Stimulated activated naive CD4-positive, alpha-beta T cell (primary cell): Measurements from ENCODE around the gene VNN1.
A peak's percentile ranks its signal among the peaks of the same experiment; 100 is the strongest.

Source experiments
- DNase-seq, 6 experiments: peaks; one replicate each; lab custom pipeline; 2025; lab: John Stamatoyannopoulos, UW

Gene VNN1

GRCh38 chr6:132713352-132714134 is at the start of gene VNN1:
Gene VNN1 (minus strand): TSS chr6:132714055. CDS start chr6:132714035, 20 bp downstream.
- no peak for DNase-seq

GRCh38 chr6:132763269-132763668 is 49.4 kb upstream of the VNN1 start:
- peak; percentile 4 to 70 (median 46) for DNase-seq

GRCh38 chr6:132760256-132760655 is 46.4 kb upstream of the VNN1 start:
- no peak for DNase-seq

GRCh38 chr6:132758689-132759088 is 44.8 kb upstream of the VNN1 start:
- no peak for DNase-seq

- no peak for DNase-seq
Observed at GRCh38 chr6:132752255-132752654, 38.4 kb upstream of the VNN1 start.

- DNase-seq: no peak
Observed at GRCh38 chr6:132751828-132752227, 38.0 kb upstream of the VNN1 start.

GRCh38 chr6:132751306-132751705 is 37.5 kb upstream of the VNN1 start:
- DNase-seq: no peak

GRCh38 chr6:132750455-132751248 is 36.8 kb upstream of the VNN1 start:
- no peak for DNase-seq

GRCh38 chr6:132749111-132749510 is 35.3 kb upstream of the VNN1 start:
- DNase-seq: no peak

GRCh38 chr6:132748446-132748845 is 34.6 kb upstream of the VNN1 start:
- no peak for DNase-seq

GRCh38 chr6:132746048-132746447 is 32.2 kb upstream of the VNN1 start:
- DNase-seq: no peak

- DNase-seq: no peak
Observed at GRCh38 chr6:132742495-132742894, 28.6 kb upstream of the VNN1 start.

- no peak for DNase-seq
Observed at GRCh38 chr6:132741281-132741680, 27.4 kb upstream of the VNN1 start.

- DNase-seq: no peak
Observed at GRCh38 chr6:132736239-132736638, 22.4 kb upstream of the VNN1 start.

- DNase-seq: no peak
Observed at GRCh38 chr6:132734694-132735236, 20.9 kb upstream of the VNN1 start.

- DNase-seq: no peak
Observed at GRCh38 chr6:132733814-132734213, 20.0 kb upstream of the VNN1 start.

- no peak for DNase-seq
Observed at GRCh38 chr6:132733283-132733682, 19.4 kb upstream of the VNN1 start.

GRCh38 chr6:132731086-132731485 is 17.2 kb upstream of the VNN1 start:
- DNase-seq: no peak

- DNase-seq: no peak
Observed at GRCh38 chr6:132730560-132730959, 16.7 kb upstream of the VNN1 start.

- no peak for DNase-seq
Observed at GRCh38 chr6:132728616-132729015, 14.8 kb upstream of the VNN1 start.

GRCh38 chr6:132726608-132726975 is 12.7 kb upstream of the VNN1 start:
- DNase-seq: no peak

- DNase-seq: no peak
Observed at GRCh38 chr6:132725947-132726607, 12.2 kb upstream of the VNN1 start.

GRCh38 chr6:132725471-132725870 is 11.6 kb upstream of the VNN1 start:
- DNase-seq: no peak
